Sciatic nerve (tissue), 2 donors: Measurements from ENCODE around the gene ATP13A1. TPM values are rescaled to one million over a fixed set of nuclear protein-coding genes. Genes with fewer than 3 reads are reported as not detected.
A peak's percentile ranks its signal among the peaks of the same experiment; 100 is the strongest.
"Not testable (repeated sequence)": the region's sequence is repeated elsewhere in the genome, so short reads cannot be mapped to it uniquely, and the experiment has no call there.

Experiments
- ATAC-seq: fragments of 200-7000 bp; cut with Tn5 transposase; one replicate; pipeline ENCODE4 v1.9.1; 2020; ENCODE audit warnings: mild to moderate bottlenecking, moderate library complexity
- DNase-seq: peaks from one replicate; pipeline ENCODE4 v3.0.0-alpha.2; 2020; ENCODE audit warnings: low spot score
- intact Hi-C: fragments of 100-400 bp; cut with DNase I; formaldehyde crosslinking; loops from one replicate; pipeline ENCODE4 v1.14.2; 2022
- total RNA-seq: library from RNA; stranded (reverse); fragmentation: NEBNext Ultra II Directional; extraction: Animal tissue kit (Norgen Biotek cat#: 25700); gene quantifications from one replicate; pipeline ENCODE4 v1.2.1, GENCODE V29; 2021
- donor health status: DM: no; HTN: no; CAD: no.
- donor health status: DM: no; HTN: no; CAD: no.

ATP13A1 gene
- total RNA-seq = 53.3 TPM

GRCh38 chr19:19663256-19664120 lies at the start of gene ATP13A1:
Gene ATP13A1 (minus strand): TSS chr19:19663676. CDS start chr19:19663666, 10 bp downstream.
- peak; percentile 98 for ATAC-seq
- intact Hi-C loops = no loop called here
- peak; percentile 96 for DNase-seq

GRCh38 chr19:19711934-19712828 lies 48.7 kb upstream of the ATP13A1 start:
- ATAC-seq (no peak), DNase-seq (no peak)
- intact Hi-C loops = no loop called here

- intact Hi-C loops = no loop called here
- DNase-seq = no peak
- ATAC-seq = no peak
These were observed 47.9 kb upstream of the ATP13A1 start for GRCh38 chr19:19711306-19711933.

GRCh38 chr19:19710506-19710905 lies 47.0 kb upstream of the ATP13A1 start:
- DNase-seq = no peak
- no peak for ATAC-seq
- intact Hi-C loops = no loop called here

GRCh38 chr19:19704836-19705235 lies 41.4 kb upstream of the ATP13A1 start:
- no peak for ATAC-seq
- DNase-seq = no peak
- intact Hi-C loops = loop anchor here (5.0 kb wide), 1 partner anchor 118 kb away; no protein-coding TSS in a partner anchor

- ATAC-seq, DNase-seq, intact Hi-C loops: not testable (repeated sequence)
These were observed 37.0 kb upstream of the ATP13A1 start for GRCh38 chr19:19700493-19700892.

- intact Hi-C loops = no loop called here
- no peak for DNase-seq
These were observed 34.1 kb upstream of the ATP13A1 start for GRCh38 chr19:19697589-19697988.

GRCh38 chr19:19696386-19696785 lies 32.9 kb upstream of the ATP13A1 start:
- ATAC-seq (no peak), DNase-seq (no peak)
- intact Hi-C loops = no loop called here

More at GRCh38 chr19:19697589-19697988, 34.1 kb upstream of the ATP13A1 start:
- ATAC-seq = no peak

GRCh38 chr19:19691683-19692082 lies 28.2 kb upstream of the ATP13A1 start:
- intact Hi-C loops = no loop called here
- DNase-seq (no peak), ATAC-seq (no peak)

GRCh38 chr19:19689023-19689422 lies 25.5 kb upstream of the ATP13A1 start:
- ATAC-seq, DNase-seq, intact Hi-C loops: not testable (repeated sequence)

- DNase-seq = no peak
These were observed 23.6 kb upstream of the ATP13A1 start for GRCh38 chr19:19687090-19687489.

GRCh38 chr19:19686580-19686979 lies 23.1 kb upstream of the ATP13A1 start:
- ATAC-seq (no peak), DNase-seq (no peak)
- intact Hi-C loops = no loop called here

More at GRCh38 chr19:19687090-19687489, 23.6 kb upstream of the ATP13A1 start:
- intact Hi-C loops = no loop called here
- ATAC-seq = no peak

- DNase-seq, ATAC-seq, intact Hi-C loops: not testable (repeated sequence)
These were observed 22.6 kb upstream of the ATP13A1 start for GRCh38 chr19:19686119-19686518.

- ATAC-seq (no peak), DNase-seq (no peak)
- intact Hi-C loops = no loop called here
These were observed 15.9 kb upstream of the ATP13A1 start for GRCh38 chr19:19679176-19680073.

- intact Hi-C loops = no loop called here
- DNase-seq (no peak), ATAC-seq (no peak)
These were observed 14.1 kb upstream of the ATP13A1 start for GRCh38 chr19:19677579-19677978.

GRCh38 chr19:19674315-19674714 lies 10.8 kb upstream of the ATP13A1 start:
- ATAC-seq (no peak), DNase-seq (no peak)
- intact Hi-C loops = no loop called here

GRCh38 chr19:19672816-19673215 lies 9.3 kb upstream of the ATP13A1 start:
- DNase-seq (no peak), ATAC-seq (no peak)
- intact Hi-C loops = no loop called here

GRCh38 chr19:19670070-19670551 lies 6.6 kb upstream of the ATP13A1 start:
- no peak for DNase-seq
- no peak for ATAC-seq
- intact Hi-C loops = no loop called here
